Endothelial cell of umbilical vein (primary cell): ENCODE results near the gene CCNG1.

Experiments used
- CTCF ChIP-seq, 2 donors: IDR thresholded peaks; 1 replicate in 1 of 2; 2 replicates in 1 of 2; pipeline ENCODE4 v1.5.1; 2011; ENCODE audit warnings: low read length in 2 of 2, mild to moderate bottlenecking in 2 of 2, moderate library complexity in 2 of 2, control low read depth in 1 of 2, inconsistent platforms in 1 of 2, low read depth in 1 of 2; ENCODE audit not compliant: insufficient read depth in 1 of 2; ENCODE audit errors: extremely low read depth in 1 of 2
- EZH2 ChIP-seq: IDR thresholded peaks from 2 replicates; pipeline ENCODE4 v1.6.1; 2012; ENCODE audit warnings: borderline replicate concordance, low read depth, mild to moderate bottlenecking, moderate library complexity, low read length, inconsistent platforms; ENCODE audit not compliant: severe bottlenecking
- MYC ChIP-seq: IDR thresholded peaks from one replicate; pipeline ENCODE4 v1.6.1; 2011; ENCODE audit warnings: mild to moderate bottlenecking, low read depth, low read length
- POLR2A ChIP-seq: IDR thresholded peaks from 2 replicates; pipeline ENCODE4 v1.6.1; 2012; ENCODE audit warnings: low read depth, mild to moderate bottlenecking, control low read depth, low read length
- POLR2AphosphoS5 ChIP-seq: IDR thresholded peaks from 2 replicates; pipeline ENCODE4 v1.6.1; 2012; ENCODE audit warnings: low read depth, mild to moderate bottlenecking, control low read depth, low read length, moderate library complexity; ENCODE audit not compliant: insufficient read depth

- TF ChIP-seq CTCF (IDR thresholded peaks at IDR 0.05; ENCODE audit: extremely low read depth in 1 of 2, insufficient read depth in 1 of 2, low read depth in 1 of 2, low read length in 2 of 2): no peak
- no peak for TF ChIP-seq EZH2
- TF ChIP-seq POLR2A: no peak
- TF ChIP-seq MYC: no peak
- no peak for TF ChIP-seq POLR2AphosphoS5
Measured at GRCh38 chr5:163439092-163439425, 1.7 kb downstream of the CCNG1 start.
